Muscle layer of duodenum (tissue), 2 donors: ENCODE results near the gene S100A3.

Experiments
- H3K27ac ChIP-seq: one replicate; pipeline ENCODE4 v1.7.0; 2013; ENCODE audit warnings: mild to moderate bottlenecking, low read length
- H3K27me3 ChIP-seq: one replicate; pipeline ENCODE4 v1.7.0; 2013; ENCODE audit warnings: low read depth, mild to moderate bottlenecking, control low read depth, low read length
- H3K36me3 ChIP-seq, 2 donors: one replicate each; pipeline ENCODE4 v1.7.0; 2013; ENCODE audit warnings: low read length in 2 of 2, control low read depth in 1 of 2, mild to moderate bottlenecking in 1 of 2; ENCODE audit not compliant: insufficient read depth in 2 of 2, control insufficient read depth in 1 of 2
- H3K4me1 ChIP-seq, 2 donors: one replicate each; pipeline ENCODE4 v1.7.0; 2013; ENCODE audit warnings: low read length in 2 of 2, mild to moderate bottlenecking in 2 of 2, control low read depth in 1 of 2, moderate library complexity in 1 of 2; ENCODE audit not compliant: insufficient read depth in 2 of 2, control insufficient read depth in 1 of 2
- H3K4me3 ChIP-seq, 2 donors: one replicate each; pipeline ENCODE4 v1.7.0; 2013; ENCODE audit warnings: low read length in 2 of 2, low read depth in 1 of 2, mild to moderate bottlenecking in 1 of 2
- H3K9me3 ChIP-seq, 2 donors: one replicate each; pipeline ENCODE4 v1.7.0; 2013; ENCODE audit warnings: low read length in 2 of 2, control low read depth in 1 of 2, mild to moderate bottlenecking in 1 of 2; ENCODE audit not compliant: control insufficient read depth in 1 of 2
- donor health status: healthy.

The S100A3 gene

DNA sequence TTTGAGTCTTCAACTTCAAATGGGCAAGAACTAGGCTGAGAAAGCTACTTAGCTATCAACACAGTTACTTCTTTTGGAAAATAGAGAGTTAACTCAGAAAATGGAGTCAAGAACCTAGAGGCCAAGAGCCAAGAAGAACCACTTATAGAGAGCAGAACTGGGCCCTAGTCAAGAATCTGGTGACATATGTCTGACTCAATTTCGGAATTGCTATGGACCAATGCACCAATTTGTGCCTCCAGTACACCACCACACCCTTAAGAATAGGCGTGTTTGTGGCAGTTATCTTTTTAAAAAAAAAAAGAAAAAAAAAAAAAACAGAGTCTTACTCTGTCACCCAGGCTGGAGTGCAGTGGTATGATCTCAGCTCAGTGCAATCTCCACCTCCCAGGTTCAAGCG is 8.8 kb upstream of the S100A3 start:
- H3K27me3 ChIP-seq = no peaks in the 10 kb centered on the region
- peaks cover 6% of the 10 kb centered on the region in 2 donors for H3K4me1 ChIP-seq
- no peaks in the 10 kb centered on the region for H3K9me3 ChIP-seq
- H3K27ac ChIP-seq = no peak overlapping the region
- H3K36me3 ChIP-seq = no peaks in the 10 kb centered on the region
- no peak overlapping the region for H3K4me3 ChIP-seq

DNA sequence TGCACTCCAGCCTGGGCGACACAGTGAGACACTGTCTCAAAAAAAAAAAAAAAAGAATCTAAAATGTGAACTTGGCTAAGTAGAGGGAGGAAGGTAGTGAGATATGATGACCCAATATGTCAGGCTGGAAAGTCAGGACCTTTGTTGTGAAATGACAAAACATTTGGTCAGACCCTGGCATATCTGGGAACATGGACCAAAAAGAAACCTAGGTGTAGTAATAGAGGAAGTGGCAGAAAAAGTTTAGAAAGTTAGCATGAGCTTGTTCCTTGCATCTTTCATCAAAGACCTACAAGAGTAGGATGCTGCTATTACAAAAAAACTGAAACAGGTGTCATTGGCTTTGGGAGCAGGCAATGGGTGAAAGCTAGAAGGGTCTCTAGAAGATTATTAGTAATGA is 7.3 kb upstream of the S100A3 start:
- Histone ChIP-seq H3K4me3 (no peak overlapping the region), H3K4me1 (peaks cover 6 to 8% of the 10 kb centered on the region in 2 donors), H3K27ac (no peak overlapping the region), H3K9me3 (no peaks in the 10 kb centered on the region), H3K27me3 (no peaks in the 10 kb centered on the region), H3K36me3 (no peaks in the 10 kb centered on the region)

DNA sequence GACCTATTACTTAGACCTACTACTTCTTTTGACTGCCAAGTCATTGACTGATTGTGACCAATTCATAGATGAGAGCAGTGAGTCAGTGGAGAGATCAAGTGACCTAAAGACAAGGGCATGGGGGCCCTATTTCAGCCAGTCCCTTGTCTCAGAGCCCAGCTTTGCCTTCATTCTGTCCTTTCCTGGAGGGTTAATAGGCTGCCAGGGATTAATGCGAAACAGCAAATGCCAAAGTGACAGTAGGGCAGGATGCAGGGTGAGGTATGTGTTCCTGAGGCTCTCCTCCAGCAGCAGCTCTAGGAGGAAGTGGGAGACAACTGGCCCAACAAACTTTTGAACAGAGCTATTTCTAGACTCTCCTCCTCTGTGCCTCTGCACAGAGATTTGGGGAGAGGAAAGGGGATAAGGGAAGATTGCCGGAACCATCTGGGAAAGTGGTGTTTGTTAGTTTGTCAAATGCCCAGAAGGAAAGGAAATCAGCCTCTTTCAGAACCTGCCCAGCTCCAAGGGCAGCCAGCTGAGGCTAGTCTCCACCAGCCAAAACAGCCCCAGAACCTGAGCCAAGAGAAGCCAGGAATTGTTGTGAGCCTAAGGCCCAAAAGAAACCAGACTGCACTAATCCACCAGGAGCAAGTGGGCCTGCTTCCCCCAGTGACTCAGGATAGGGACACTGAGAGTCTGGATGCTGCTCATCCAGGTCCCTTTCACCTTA is 4.9 kb upstream of the S100A3 start:
- Histone ChIP-seq H3K4me1 (peaks cover 6 to 23% of the 10 kb centered on the region in 2 donors), H3K27ac (peak overlapping the region; percentile 53), H3K27me3 (no peaks in the 10 kb centered on the region), H3K36me3 (no peaks in the 10 kb centered on the region), H3K9me3 (no peaks in the 10 kb centered on the region), H3K4me3 (no peak overlapping the region)

DNA sequence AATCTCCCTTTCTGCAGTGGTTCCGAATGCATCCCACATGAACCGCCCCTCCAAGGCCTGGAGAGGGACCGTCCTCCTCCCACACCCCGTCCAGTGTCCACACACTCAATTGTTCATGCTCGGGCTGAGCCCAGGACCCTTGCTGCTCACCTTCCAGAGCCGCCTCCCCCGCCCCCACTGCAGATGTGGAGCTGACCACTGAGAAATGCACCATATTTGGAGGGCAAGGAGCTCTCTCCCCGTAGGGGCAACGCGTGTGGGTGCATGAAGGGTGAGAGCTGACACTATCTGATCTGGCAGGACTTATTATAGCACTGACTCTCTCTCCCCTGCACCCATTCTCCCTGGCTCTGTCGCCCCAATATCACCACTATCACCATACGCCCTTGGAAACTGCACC is 4.0 kb upstream of the S100A3 start:
- Histone ChIP-seq H3K4me3 (no peak overlapping the region), H3K36me3 (no peaks in the 10 kb centered on the region), H3K4me1 (peaks cover 9 to 32% of the 10 kb centered on the region in 2 donors), H3K27me3 (no peaks in the 10 kb centered on the region), H3K27ac (peak overlapping the region; percentile 53), H3K9me3 (no peaks in the 10 kb centered on the region)

DNA sequence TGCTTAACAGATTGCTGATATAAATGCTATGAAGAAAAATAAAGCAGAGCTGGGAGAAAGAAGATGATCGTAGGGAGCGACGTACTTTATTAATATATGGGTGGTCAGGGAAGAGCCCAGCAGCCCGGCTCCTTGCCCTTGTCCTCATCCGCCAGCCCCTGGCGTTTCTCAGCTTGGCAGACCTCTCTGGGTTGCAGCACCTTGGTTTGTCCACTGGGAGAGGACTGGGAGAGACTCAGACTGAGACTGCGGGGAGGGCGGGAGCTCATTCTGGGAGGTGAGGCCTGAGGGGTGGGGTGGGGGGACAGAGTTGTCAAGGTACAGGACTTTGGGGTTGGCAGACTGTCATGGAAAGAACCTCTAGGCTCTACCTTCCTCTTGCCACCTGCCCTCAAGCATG is 3.3 kb upstream of the S100A3 start:
- H3K27ac ChIP-seq = no peak overlapping the region
- peaks cover 9 to 39% of the 10 kb centered on the region in 2 donors for H3K4me1 ChIP-seq
- H3K36me3 ChIP-seq = no peaks in the 10 kb centered on the region
- no peaks in the 10 kb centered on the region for H3K27me3 ChIP-seq
- H3K4me3 ChIP-seq = no peak overlapping the region
- no peaks in the 10 kb centered on the region for H3K9me3 ChIP-seq

DNA sequence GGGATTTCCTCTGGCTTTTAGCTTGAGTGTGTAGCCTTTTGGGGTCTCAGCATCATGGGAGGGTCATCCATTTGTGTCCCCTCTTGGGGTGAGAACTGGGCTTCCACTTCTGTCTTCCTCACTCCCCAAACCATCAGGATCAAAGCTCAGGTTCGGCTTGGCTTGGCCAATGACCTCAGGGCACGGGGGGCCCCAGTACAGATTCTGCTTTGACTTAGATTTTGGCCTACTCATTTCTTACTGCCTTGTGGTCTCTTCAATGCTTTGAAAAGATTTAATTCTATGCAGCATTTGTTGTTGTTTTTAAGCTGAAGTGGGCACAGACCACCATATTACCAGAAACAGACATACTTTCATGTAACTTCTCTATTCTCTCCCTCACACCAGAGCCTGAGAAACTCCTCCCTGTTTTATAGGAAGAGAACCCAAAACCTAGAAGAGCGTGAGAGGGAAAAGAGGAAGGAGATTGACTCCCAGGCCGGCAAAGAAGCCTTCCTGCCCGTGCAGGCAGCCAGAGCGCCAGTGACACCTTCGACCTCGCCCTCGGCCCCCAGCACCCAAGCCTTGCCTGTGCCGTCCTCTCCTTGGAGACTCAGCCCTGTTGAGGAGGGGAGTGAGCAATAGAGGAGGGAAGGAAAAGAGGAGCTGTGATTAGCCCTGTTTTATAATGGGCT is 1.9 kb upstream of the S100A3 start:
- Histone ChIP-seq H3K36me3 (no peaks in the 10 kb centered on the region), H3K27ac (no peak overlapping the region), H3K9me3 (no peaks in the 10 kb centered on the region), H3K4me3 (no peak overlapping the region), H3K4me1 (peaks cover 12 to 53% of the 10 kb centered on the region in 2 donors), H3K27me3 (no peaks in the 10 kb centered on the region)

DNA sequence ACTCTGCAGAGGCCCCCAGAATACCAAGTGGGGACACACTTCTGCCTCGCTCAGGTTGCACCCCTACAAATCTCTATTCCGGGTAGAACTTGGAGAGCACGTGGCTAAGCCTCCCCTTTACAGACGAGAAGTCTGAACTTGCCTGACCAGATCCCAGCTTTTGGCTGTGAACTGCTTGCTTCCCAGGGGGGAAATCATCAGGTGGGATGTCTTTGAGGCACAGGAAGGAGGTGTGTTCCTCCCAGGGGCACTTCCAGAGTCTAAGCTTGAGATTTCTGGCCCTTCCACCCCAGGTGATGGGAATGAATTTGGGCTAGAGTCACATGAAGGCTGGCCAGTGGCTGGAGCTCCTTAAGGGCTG is 1.3 kb upstream of the S100A3 start:
- Histone ChIP-seq H3K4me1 (peaks cover 18 to 59% of the 10 kb centered on the region in 2 donors), H3K36me3 (no peaks in the 10 kb centered on the region), H3K4me3 (no peak overlapping the region), H3K27ac (no peak overlapping the region), H3K27me3 (no peaks in the 10 kb centered on the region), H3K9me3 (no peaks in the 10 kb centered on the region)

DNA sequence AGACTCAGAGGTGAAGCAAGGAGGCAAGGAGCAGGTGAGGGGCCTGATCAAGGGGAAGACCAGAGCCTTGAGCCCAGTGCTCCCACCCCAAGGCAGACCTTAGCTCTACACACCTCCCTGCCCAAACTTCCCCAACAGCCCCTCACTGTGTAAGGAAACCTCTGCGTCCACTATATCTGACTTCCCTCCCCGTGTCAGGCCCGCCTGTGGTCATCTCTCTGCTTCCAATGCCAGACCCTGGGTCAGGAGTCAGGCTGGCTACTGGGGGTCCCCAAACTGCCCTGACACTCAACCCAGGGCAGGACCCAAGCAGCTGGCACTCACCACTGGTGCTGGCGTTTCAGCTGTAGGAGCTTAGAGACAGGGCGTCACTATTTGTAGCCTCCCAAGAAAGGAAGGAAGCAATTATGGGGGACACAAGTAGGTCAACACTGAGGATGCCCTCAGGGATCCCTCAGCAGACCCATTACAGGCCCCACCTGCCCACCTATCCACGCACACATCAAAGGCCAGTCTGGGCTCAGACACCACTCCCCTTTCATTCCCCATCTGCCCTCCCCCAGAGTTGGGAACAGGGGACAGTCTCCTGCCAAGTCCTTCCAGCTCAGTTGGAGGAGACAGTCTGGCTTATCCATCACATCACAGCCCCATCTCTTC is 811 bp upstream of the S100A3 start:
- H3K27me3 ChIP-seq = no peaks in the 10 kb centered on the region
- H3K27ac ChIP-seq = peak overlapping the region; percentile 21
- H3K36me3 ChIP-seq = no peaks in the 10 kb centered on the region
- peaks cover 22 to 64% of the 10 kb centered on the region in 2 donors for H3K4me1 ChIP-seq
- H3K4me3 ChIP-seq = no peak overlapping the region
- H3K9me3 ChIP-seq = no peaks in the 10 kb centered on the region

DNA sequence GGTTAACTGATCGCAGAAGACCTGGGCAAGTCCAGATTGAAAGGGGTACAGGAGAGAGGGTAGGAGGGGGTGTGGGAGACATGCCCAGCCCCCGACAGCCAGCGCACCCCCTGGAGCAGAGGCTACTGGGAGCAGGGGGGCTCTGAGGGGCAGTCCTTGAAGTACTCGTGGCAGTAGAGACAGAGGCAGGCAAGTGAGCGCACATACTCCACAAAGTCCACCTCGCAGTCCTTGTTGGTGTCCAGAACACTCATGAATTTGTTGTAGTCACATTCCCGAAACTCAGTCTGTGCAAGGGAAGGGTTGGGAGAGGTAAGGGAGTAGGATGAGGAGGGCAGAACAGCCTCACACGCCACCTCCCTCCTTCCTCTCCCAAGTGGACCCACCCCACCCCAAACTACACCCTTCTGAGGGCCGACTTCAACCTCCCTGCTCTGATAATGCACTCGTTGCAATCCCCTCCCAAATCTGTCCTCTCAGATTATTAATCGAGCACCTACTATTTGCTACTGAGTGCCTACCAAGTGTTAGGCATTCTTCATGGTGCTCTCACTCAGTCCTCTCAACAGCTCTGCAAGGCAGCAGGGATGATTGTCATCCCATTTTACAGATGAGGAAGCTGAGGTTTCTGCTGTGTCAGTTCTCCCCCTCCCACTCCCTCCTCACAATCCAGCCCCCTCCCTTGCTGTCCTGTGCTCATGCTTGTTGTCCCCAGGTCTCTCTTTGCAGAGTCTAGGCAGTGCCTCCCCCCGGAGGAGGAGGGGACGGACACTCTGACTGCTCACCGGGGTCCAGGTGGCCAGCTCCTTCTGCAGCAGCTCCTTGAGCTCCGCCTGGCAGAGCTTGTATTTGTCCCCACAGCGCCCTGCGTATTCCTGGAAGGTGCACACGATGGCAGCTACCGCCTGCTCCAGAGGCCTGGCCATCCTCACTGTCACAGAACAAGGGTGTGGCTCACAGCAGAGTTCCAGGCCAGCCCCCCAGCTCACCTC is 1.2 kb downstream of the S100A3 start:
- Histone ChIP-seq H3K36me3 (no peaks in the 10 kb centered on the region), H3K4me1 (peaks cover 35 to 75% of the 10 kb centered on the region in 2 donors)

DNA sequence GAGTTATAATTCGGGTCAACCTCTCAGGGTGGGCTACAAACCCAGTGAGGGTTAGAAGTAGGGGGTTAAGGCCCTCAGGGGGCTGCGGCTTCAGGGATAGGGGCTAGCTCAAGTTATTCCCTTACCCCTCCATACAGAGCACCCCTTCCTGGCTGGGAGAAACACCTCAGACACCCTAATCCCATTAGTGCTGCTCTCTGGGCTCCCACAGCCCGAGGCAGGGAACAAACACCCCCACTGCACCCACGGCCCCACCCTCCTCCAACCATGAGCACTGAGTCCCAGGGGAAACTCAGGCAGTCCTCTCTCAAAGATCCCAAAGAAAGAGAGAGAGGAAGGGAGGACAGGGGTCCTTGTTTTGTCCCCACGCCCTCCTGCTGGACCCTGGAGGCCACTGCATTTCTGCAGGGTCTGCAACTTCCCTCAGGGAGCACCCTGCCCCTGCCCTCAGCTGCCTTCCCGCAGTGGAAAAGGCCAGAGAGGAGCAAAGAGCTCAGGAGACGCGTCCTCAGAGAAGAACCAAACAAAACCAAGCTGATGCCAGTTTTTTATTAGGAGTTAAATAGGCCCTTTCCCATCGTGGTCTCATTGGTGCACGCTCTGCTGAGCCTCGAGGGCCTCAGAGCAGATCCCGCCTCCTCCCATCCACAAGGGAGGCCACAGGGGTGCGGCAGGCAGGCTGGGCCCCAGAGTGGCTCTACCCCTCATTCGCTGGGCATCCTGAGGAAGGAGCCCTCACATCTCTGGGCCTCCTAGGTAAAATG is 2.1 kb downstream of the S100A3 start:
- H3K36me3 ChIP-seq = no peaks in the 10 kb centered on the region
- no peaks in the 10 kb centered on the region for H3K27me3 ChIP-seq
- H3K27ac ChIP-seq = peak overlapping the region; percentile 58
- no peaks in the 10 kb centered on the region for H3K9me3 ChIP-seq
- peaks cover 38 to 81% of the 10 kb centered on the region in 2 donors for H3K4me1 ChIP-seq
- no peak overlapping the region for H3K4me3 ChIP-seq

More for the DNA sequence above, 1.2 kb downstream of the S100A3 start:
- Histone ChIP-seq H3K4me3 (no peak overlapping the region), H3K9me3 (no peaks in the 10 kb centered on the region), H3K27ac (no peak overlapping the region), H3K27me3 (no peaks in the 10 kb centered on the region)
